Tracheal epithelial cell (primary cell): Measurements from ENCODE around the gene UBALD1. TPM values are rescaled to one million over a fixed set of nuclear protein-coding genes. Genes with fewer than 3 reads are reported as not detected.

Source experiments
- total RNA-seq: library from RNA; depleted of rRNA; stranded (reverse); fragments of >200 nt; gene quantifications from 2 replicates; pipeline ENCODE4 v1.2.1, GENCODE V29; 2014

Gene UBALD1
- 5.5 and 6.3 TPM in 2 replicates for total RNA-seq

DNA sequence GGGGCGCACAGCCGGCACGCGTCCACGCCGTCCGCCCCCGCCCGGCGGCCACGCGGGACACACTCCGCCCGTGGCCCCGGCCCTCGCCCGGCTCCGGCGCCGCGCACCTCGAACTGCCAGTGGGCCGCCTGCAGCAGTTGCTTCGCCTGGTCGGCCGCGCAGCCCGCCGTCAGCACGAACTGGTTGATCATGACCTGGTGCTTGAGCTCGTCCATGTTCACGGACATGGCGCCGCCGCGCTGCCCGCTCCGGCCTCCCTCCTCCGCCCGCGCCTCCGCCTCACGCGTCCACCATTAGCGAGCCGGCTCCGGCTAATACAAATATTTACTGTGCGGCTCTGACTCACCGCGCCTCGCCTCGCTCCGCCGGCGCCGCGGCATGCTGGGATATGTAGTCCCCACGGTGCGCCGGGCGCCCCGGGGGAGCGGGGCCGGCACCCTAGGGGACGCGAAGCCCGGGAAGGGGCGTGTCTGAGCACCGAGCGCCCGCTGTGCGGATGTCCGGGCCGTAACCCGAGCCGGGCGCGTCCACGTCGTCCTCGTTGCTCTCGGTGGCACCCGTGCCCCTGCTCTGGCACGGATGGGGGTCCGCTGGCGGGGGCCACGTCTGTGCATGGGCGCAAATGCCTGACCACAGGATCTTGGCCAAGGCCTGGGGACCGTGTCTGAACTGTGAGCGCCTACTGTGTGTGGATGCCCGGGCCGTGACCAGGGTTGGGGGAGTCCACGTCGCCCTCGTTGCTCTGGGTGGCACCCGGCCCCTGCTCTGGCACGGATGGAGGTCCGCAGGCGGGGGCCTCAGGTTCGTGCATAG lies at the start of gene UBALD1:
TSS of gene UBALD1 (minus strand) at position 318 of the 813 bp plus-strand sequence. CDS start at position 227, 91 bp downstream.

DNA sequence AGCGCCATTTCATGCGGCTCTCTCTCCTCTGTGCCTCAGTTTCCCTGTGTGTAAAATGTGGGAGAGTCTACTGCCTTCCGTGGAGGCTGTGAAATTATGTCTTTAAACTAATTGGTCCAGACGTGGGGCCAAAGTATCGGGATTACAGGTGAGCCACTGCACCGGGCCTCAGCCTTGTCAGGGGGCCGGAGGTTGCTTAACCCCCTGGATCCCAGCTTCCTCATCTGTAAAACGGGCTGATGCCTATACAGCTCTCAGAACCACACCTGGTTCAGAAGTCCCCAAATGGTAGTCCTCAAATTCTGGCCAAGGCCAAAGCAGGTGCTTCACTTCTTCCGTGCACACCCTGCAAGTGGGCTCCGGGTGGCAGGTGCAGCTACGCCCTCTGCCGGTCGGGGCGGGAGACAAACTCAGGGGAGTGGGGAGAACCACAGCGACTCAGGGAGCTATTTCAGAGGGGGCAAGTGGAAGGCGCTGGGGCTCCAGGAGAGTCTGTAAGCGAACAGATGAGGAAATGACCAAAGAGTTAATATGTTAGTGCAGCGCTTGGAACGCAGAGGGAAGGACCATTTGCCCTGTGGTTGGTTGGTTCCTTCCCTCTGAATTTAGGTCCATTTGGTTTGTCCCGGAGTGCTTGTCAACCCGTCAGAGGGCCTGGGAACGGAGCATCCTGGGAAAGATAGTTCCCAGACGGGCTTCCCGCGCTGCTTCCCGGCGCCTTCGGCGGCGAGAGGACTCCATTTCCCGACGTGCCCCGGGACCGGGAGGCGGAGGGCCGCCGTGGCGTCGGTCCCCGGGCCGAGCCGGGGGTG lies 9.5 kb upstream of the UBALD1 start, which contains the start of gene MGRN1:
TSS of gene MGRN1 (plus strand) at position 812 of the 812 bp plus-strand sequence. CDS start 135 bp downstream, outside the sequence.

Other genes with a start within 250 kb of the UBALD1 start
- gene VASN, start 243.0 kb downstream of the UBALD1 start, total RNA-seq, result 7.5 and 15.4 TPM in 2 replicates
- 7.2 and 18.6 TPM in 2 replicates for gene CORO7, start 198.3 kb downstream of the UBALD1 start, total RNA-seq
- gene DNAJA3, start 189.0 kb downstream of the UBALD1 start, total RNA-seq, result 67.0 and 74.0 TPM in 2 replicates
- 52.0 and 96.1 TPM in 2 replicates for gene NMRAL1, start 140.3 kb downstream of the UBALD1 start, total RNA-seq
- gene HMOX2, start 138.5 kb downstream of the UBALD1 start, total RNA-seq, result 45.8 and 119 TPM in 2 replicates
- gene CDIP1, start 76.1 kb downstream of the UBALD1 start, total RNA-seq, result 9.4 and 15.1 TPM in 2 replicates
- under 0.01 TPM in 1 of 2 replicates, not detected in the other for gene C16orf96, start 58.5 kb downstream of the UBALD1 start, total RNA-seq
- gene MGRN1, start 9.9 kb upstream of the UBALD1 start, total RNA-seq, result 10.2 and 15.4 TPM in 2 replicates
- gene NUDT16L1, start 78.7 kb upstream of the UBALD1 start, total RNA-seq, result 21.7 and 31.5 TPM in 2 replicates
- gene ANKS3, start 119.4 kb upstream of the UBALD1 start, total RNA-seq, result 15.1 and 18.8 TPM in 2 replicates
- gene DNAAF8, start 119.6 kb upstream of the UBALD1 start, total RNA-seq, result under 0.01 TPM in 1 of 2 replicates, not detected in the other
- gene ZNF500, start 152.3 kb upstream of the UBALD1 start, total RNA-seq, result 4.7 and 8.4 TPM in 2 replicates
- gene SEPTIN12, start 173.5 kb upstream of the UBALD1 start, total RNA-seq, result not detected in 2 replicates
- gene SMIM22, start 180.5 kb upstream of the UBALD1 start, total RNA-seq, result 5.5 and 16.4 TPM in 2 replicates
- 15.3 and 20.7 TPM in 2 replicates for gene ROGDI, start 187.7 kb upstream of the UBALD1 start, total RNA-seq
- 41.0 and 48.6 TPM in 2 replicates for gene GLYR1, start 232.4 kb upstream of the UBALD1 start, total RNA-seq
- gene UBN1, start 232.6 kb upstream of the UBALD1 start, total RNA-seq, result 27.5 TPM in 2 replicates